Activated CD4-positive, alpha-beta T cell treated with anti-CD3 and anti-CD28 coated beads, Interleukin-2, amount 10 ng/mL, durations not matched to agents 24 days and 14 days (primary cell): ENCODE results near the gene IQSEC1. TPM values are rescaled to one million over a fixed set of nuclear protein-coding genes. Genes with fewer than 3 reads are reported as not detected.
"Not testable (repeated sequence)": the region's sequence is repeated elsewhere in the genome, so short reads cannot be mapped to it uniquely, and the experiment has no call there.

Experiments
- DNase-seq: peaks from one replicate; pipeline ENCODE4 v3.0.0; 2022
- H3K27ac Mint-ChIP-seq: one replicate; pipeline ENCODE4 v1.8.0; 2022; ENCODE audit warnings: mild to moderate bottlenecking, mixed read lengths
- H3K27me3 Mint-ChIP-seq: one replicate; pipeline ENCODE4 v1.8.0; 2022; ENCODE audit warnings: mixed read lengths
- H3K36me3 Mint-ChIP-seq: one replicate; pipeline ENCODE4 v1.8.0; 2022; ENCODE audit warnings: low read depth, mild to moderate bottlenecking, mixed read lengths
- H3K4me1 Mint-ChIP-seq: one replicate; pipeline ENCODE4 v1.8.0; 2021; ENCODE audit warnings: mixed read lengths
- H3K4me3 Mint-ChIP-seq: one replicate; pipeline ENCODE4 v1.8.0; 2022; ENCODE audit warnings: mild to moderate bottlenecking, moderate library complexity, mixed read lengths
- H3K9me3 Mint-ChIP-seq: one replicate; pipeline ENCODE4 v1.8.0; 2021; ENCODE audit warnings: mixed read lengths
- intact Hi-C: fragments of 100-400 bp; cut with micrococcal nuclease; formaldehyde crosslinking; loops from one replicate; pipeline ENCODE4 v1.15.1; 2023
- total RNA-seq: library from RNA; stranded (reverse); gene quantifications from 2 replicates; pipeline ENCODE4 v1.2.3, GENCODE V29; 2022

IQSEC1 gene
- total RNA-seq, 1 donor from 2014 or later, result 22.5 TPM

- no peaks in the 10 kb centered on the region for H3K36me3 Mint-ChIP-seq
- peaks cover 40% of the 10 kb centered on the region for H3K27me3 Mint-ChIP-seq
- no peak overlapping the region for H3K27ac Mint-ChIP-seq
- no peak overlapping the region for H3K4me3 Mint-ChIP-seq
- intact Hi-C loops, result loop anchor here (5.0 to 10.0 kb wide), 2 partner anchors 103 to 186 kb away; no protein-coding TSS in a partner anchor
- H3K4me1 Mint-ChIP-seq, result peaks cover 10% of the 10 kb centered on the region
- DNase-seq, result no peak
- no peaks in the 10 kb centered on the region for H3K9me3 Mint-ChIP-seq
Observed at GRCh38 chr3:12890610-12891390, 182.4 kb downstream of the IQSEC1 start.

DNA sequence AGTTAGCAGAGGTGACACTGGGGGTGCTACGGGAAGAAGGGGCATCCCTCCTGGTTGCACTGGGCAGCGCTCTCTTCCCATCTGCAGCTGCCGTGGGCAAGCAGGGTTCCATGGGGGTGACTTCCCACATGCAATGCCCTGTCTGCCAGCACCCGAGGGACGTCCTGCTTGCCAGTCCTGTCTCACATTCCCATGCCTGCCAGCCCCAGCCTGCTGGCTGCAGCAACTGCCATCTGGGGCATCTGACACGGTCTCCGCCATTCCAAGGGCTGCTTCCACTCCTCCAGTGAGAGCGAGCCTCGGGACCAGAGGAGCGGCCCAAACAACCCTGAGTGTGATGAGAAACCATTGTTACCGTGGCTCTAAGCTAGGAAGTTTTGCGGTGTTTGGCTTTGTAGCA is 186.5 kb downstream of the IQSEC1 start:
- Mint-ChIP-seq H3K27ac (no peak overlapping the region), H3K36me3 (no peaks in the 10 kb centered on the region), H3K9me3 (no peaks in the 10 kb centered on the region), H3K4me1 (peaks cover 9% of the 10 kb centered on the region), H3K4me3 (no peak overlapping the region), H3K27me3 (peaks cover 43% of the 10 kb centered on the region)
- intact Hi-C loops, result no loop called here
- no peak for DNase-seq

DNA sequence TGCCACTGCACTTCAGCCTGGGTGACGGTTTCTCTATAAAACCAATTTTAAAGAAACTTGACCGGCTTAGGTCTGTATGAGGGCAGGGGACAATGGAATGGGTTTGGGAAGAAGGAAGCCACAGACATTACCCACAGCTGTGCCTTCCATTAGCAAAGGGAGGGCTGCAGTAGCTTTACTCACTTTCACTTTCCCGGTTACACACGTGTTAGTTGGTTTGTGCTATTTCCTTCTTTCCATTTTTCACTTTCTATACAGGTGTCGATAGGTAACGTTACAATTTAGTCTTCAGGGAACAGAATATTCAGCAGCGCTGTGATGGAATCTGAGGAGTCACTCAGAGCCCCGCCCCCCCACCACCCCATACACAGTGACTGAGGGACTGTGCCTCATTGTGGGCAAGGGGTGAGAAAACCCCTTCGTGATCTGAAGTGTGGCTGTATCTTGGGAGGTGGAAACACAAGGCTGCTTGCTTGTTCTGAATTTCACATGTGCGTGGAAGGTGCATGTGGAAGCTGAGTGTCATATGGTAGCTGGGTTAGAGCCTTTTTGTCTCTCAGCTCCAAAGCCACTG is 187.0 kb downstream of the IQSEC1 start:
- Mint-ChIP-seq H3K36me3 (no peaks in the 10 kb centered on the region), H3K4me3 (peak overlapping the region; percentile 28), H3K9me3 (no peaks in the 10 kb centered on the region), H3K4me1 (peaks cover 8% of the 10 kb centered on the region), H3K27me3 (peaks cover 43% of the 10 kb centered on the region), H3K27ac (no peak overlapping the region)
- intact Hi-C loops, result no loop called here
- DNase-seq, result no peak

- no peaks in the 10 kb centered on the region for H3K36me3 Mint-ChIP-seq
- H3K4me1 Mint-ChIP-seq, result peaks cover 8% of the 10 kb centered on the region
- H3K9me3 Mint-ChIP-seq, result no peaks in the 10 kb centered on the region
- H3K4me3 Mint-ChIP-seq, result no peak overlapping the region
- intact Hi-C loops, result no loop called here
- no peak for DNase-seq
- H3K27ac Mint-ChIP-seq, result no peak overlapping the region
- H3K27me3 Mint-ChIP-seq, result peaks cover 37% of the 10 kb centered on the region
Observed at GRCh38 chr3:12885583-12885930, 187.7 kb downstream of the IQSEC1 start.

- intact Hi-C loops, result no loop called here
- peaks cover 32% of the 10 kb centered on the region for H3K27me3 Mint-ChIP-seq
- no peaks in the 10 kb centered on the region for H3K36me3 Mint-ChIP-seq
Observed at GRCh38 chr3:12884790-12885582, 188.2 kb downstream of the IQSEC1 start.

GRCh38 chr3:12884186-12884680 is 189.0 kb downstream of the IQSEC1 start:
- intact Hi-C loops, result no loop called here
- Mint-ChIP-seq H3K27me3 (peaks cover 26% of the 10 kb centered on the region), H3K4me1 (peaks cover 5% of the 10 kb centered on the region)

More at GRCh38 chr3:12884790-12885582, 188.2 kb downstream of the IQSEC1 start:
- Mint-ChIP-seq H3K4me3 (no peak overlapping the region), H3K4me1 (peaks cover 7% of the 10 kb centered on the region), H3K9me3 (no peaks in the 10 kb centered on the region), H3K27ac (no peak overlapping the region)
- no peak for DNase-seq

GRCh38 chr3:12882336-12883310 is 190.6 kb downstream of the IQSEC1 start:
- Mint-ChIP-seq H3K36me3 (no peaks in the 10 kb centered on the region), H3K27ac (no peak overlapping the region)

More at GRCh38 chr3:12884186-12884680, 189.0 kb downstream of the IQSEC1 start:
- no peaks in the 10 kb centered on the region for H3K36me3 Mint-ChIP-seq
- H3K27ac Mint-ChIP-seq, result no peak overlapping the region
- no peaks in the 10 kb centered on the region for H3K9me3 Mint-ChIP-seq
- no peak overlapping the region for H3K4me3 Mint-ChIP-seq
- DNase-seq, result no peak

GRCh38 chr3:12881858-12882257 is 191.4 kb downstream of the IQSEC1 start:
- H3K27me3 Mint-ChIP-seq, H3K36me3 Mint-ChIP-seq, H3K27ac Mint-ChIP-seq, H3K4me3 Mint-ChIP-seq, H3K9me3 Mint-ChIP-seq, DNase-seq, H3K4me1 Mint-ChIP-seq, intact Hi-C loops: not testable (repeated sequence)

More at GRCh38 chr3:12882336-12883310, 190.6 kb downstream of the IQSEC1 start:
- intact Hi-C loops, result no loop called here
- Mint-ChIP-seq H3K9me3 (no peaks in the 10 kb centered on the region), H3K27me3 (peaks cover 14% of the 10 kb centered on the region), H3K4me1 (peaks cover 5% of the 10 kb centered on the region), H3K4me3 (no peak overlapping the region)
- no peak for DNase-seq

DNA sequence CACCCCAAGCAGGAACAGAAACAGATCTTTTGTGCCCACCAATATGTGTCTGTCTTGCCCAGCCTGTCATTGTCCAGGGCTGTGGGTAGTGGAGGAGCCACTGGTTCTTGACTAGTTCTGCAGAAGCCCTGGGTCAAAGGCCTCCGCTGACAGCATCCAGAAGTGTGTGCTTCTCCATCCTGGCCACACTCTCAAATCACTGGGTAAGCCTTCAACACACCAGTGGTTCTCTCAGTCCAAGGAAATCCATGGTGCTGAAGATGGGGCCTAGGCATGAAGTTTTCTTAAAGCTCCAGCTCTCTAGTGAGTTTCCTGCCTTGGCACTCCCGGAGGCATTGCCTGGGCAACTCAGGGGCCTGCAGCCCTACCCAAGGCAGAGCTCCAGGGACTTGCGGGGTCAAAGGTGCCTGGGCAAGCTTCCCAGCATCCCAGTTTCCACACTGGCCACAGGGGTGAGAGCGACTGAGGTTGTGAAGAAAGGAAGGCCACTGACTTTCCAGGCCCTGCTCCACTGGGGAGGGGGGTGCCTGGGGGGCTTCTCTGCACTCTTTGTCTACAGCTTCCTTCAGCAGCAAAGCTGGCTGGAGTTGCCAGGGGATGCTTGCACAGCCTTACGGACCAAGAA is 193.9 kb downstream of the IQSEC1 start:
- Mint-ChIP-seq H3K9me3 (no peaks in the 10 kb centered on the region), H3K4me3 (no peak overlapping the region), H3K36me3 (no peaks in the 10 kb centered on the region), H3K4me1 (no peaks in the 10 kb centered on the region), H3K27me3 (peaks cover 12% of the 10 kb centered on the region), H3K27ac (no peak overlapping the region)
- no peak for DNase-seq
- intact Hi-C loops, result no loop called here

GRCh38 chr3:12878758-12879157 is 194.5 kb downstream of the IQSEC1 start:
- H3K36me3 Mint-ChIP-seq, H3K4me1 Mint-ChIP-seq, H3K9me3 Mint-ChIP-seq, H3K4me3 Mint-ChIP-seq, H3K27ac Mint-ChIP-seq, intact Hi-C loops, DNase-seq: not testable (repeated sequence)
- peaks cover 15% of the 10 kb centered on the region for H3K27me3 Mint-ChIP-seq

DNA sequence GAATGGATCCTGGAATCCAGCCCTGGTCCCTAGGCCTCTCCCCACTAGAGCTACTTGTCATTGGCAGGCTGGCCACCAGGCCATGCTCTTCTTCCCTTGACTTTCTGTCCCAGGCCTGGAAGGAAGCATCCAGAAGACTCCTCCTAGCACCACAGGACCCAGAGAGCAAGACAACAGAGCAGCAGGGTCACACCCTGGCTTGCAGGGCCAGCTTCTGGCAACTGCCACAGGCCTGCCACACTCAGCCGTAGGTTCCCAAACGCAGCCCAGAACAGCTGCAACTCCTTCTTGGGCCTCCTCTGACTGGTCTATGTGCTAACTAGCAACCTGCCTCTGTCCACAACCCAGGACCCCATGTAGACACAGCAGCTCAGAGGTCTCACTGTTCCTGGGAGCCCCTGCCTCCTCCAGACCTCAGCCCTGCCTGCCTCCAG is 195.1 kb downstream of the IQSEC1 start:
- Mint-ChIP-seq H3K36me3 (no peaks in the 10 kb centered on the region), H3K4me3 (no peak overlapping the region), H3K27ac (no peak overlapping the region), H3K9me3 (no peaks in the 10 kb centered on the region), H3K4me1 (no peaks in the 10 kb centered on the region), H3K27me3 (peaks cover 15% of the 10 kb centered on the region)
- intact Hi-C loops, result no loop called here
- DNase-seq, result no peak

DNA sequence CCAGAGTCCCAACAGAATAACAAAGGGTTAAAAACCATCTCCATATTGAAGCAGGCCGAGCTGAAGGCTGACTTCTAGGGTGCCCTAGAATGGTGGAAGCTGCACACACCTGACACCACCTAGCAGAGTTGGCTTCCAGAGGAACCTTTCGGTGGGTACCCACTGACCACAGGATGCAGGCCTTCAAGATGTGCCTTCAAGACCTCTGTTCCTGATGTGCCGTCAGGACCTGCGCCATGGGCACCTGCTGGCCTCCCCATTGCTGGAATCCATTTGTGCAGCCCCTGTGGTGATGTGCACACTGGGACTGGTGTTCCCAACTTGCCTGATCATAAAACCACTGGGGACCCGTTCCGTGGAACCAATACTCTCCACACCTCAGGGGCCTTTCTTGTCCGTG is 196.2 kb downstream of the IQSEC1 start:
- Mint-ChIP-seq H3K4me3 (no peak overlapping the region), H3K9me3 (no peaks in the 10 kb centered on the region), H3K27ac (no peak overlapping the region), H3K4me1 (no peaks in the 10 kb centered on the region), H3K27me3 (peaks cover 16% of the 10 kb centered on the region), H3K36me3 (no peaks in the 10 kb centered on the region)
- no peak for DNase-seq
- intact Hi-C loops, result no loop called here
